Neutrophil (primary cell): ENCODE data around the gene SYT5.

Experiments
- H3K27ac ChIP-seq: fragments of 200-600 bp; sonication (generic); 2 replicates; pipeline ENCODE4 v1.5.1; 2016; ENCODE audit warnings: mild to moderate bottlenecking, moderate library complexity
- H3K27me3 ChIP-seq: fragments of 200-600 bp; sonication (generic); 2 replicates; pipeline ENCODE4 v1.6.0; 2016; ENCODE audit warnings: mild to moderate bottlenecking
- H3K36me3 ChIP-seq: fragments of 200-600 bp; sonication (generic); 2 replicates; pipeline ENCODE4 v1.5.1; 2017
- H3K4me1 ChIP-seq, 2 experiments: fragments of 200-600 bp in 1 of 2; sonication (generic) in 1 of 2; 1 replicate in 1 of 2; 2 replicates in 1 of 2; pipeline versions ENCODE4 v1.5.1 to v1.6.1; 2013 to 2016; ENCODE audit warnings: low read depth in 1 of 2, low read length in 1 of 2, mild to moderate bottlenecking in 1 of 2, moderate library complexity in 1 of 2; ENCODE audit not compliant: control insufficient read depth in 1 of 2, insufficient read depth in 1 of 2
- H3K4me3 ChIP-seq, 2 experiments: fragments of 200-600 bp in 1 of 2; sonication (generic) in 1 of 2; 1 replicate in 1 of 2; 2 replicates in 1 of 2; pipeline ENCODE4 v1.5.1; 2013 to 2016; ENCODE audit warnings: low read depth in 1 of 2, low read length in 1 of 2, mild to moderate bottlenecking in 1 of 2, moderate library complexity in 1 of 2
- H3K9me3 ChIP-seq: fragments of 200-600 bp; sonication (generic); 2 replicates; pipeline ENCODE4 v1.5.1; 2016
- TF ChIP-seq, protein P1 (sequence below): fragments of 200-600 bp; sonication (generic); IDR thresholded peaks from 2 replicates; pipeline ENCODE4 v1.5.1; 2016; ENCODE audit warnings: antibody characterized with exemption

Gene SYT5

GRCh38 chr19:55149078-55150003, 30.7 kb downstream of the SYT5 start, which contains the start of gene TNNT1:
Gene TNNT1, minus strand, starts transcription at chr19:55149206. Its CDS starts 2,049 bp downstream, at chr19:55147157.
- TF ChIP-seq, protein P1, sequence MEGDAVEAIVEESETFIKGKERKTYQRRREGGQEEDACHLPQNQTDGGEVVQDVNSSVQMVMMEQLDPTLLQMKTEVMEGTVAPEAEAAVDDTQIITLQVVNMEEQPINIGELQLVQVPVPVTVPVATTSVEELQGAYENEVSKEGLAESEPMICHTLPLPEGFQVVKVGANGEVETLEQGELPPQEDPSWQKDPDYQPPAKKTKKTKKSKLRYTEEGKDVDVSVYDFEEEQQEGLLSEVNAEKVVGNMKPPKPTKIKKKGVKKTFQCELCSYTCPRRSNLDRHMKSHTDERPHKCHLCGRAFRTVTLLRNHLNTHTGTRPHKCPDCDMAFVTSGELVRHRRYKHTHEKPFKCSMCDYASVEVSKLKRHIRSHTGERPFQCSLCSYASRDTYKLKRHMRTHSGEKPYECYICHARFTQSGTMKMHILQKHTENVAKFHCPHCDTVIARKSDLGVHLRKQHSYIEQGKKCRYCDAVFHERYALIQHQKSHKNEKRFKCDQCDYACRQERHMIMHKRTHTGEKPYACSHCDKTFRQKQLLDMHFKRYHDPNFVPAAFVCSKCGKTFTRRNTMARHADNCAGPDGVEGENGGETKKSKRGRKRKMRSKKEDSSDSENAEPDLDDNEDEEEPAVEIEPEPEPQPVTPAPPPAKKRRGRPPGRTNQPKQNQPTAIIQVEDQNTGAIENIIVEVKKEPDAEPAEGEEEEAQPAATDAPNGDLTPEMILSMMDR, result no peak
- Histone ChIP-seq H3K4me3 (no peak within 1 kb of the TSS), H3K9me3 (no peaks in the 10 kb centered on the region), H3K36me3 (no peaks in the 10 kb centered on the region), H3K27ac (no peak within 1 kb of the TSS), H3K4me1 (peaks cover 7 to 14% of the 10 kb centered on the region in 2 experiments), H3K27me3 (peaks cover 75% of the 10 kb centered on the region)

GRCh38 chr19:55147545-55148251, 32.4 kb downstream of the SYT5 start:
- Histone ChIP-seq H3K36me3 (no peaks in the 10 kb centered on the region), H3K4me3 (no peak overlapping the region), H3K27me3 (peaks cover 84% of the 10 kb centered on the region), H3K27ac (no peak overlapping the region), H3K9me3 (no peaks in the 10 kb centered on the region), H3K4me1 (peaks cover 7 to 14% of the 10 kb centered on the region in 2 experiments)
- TF ChIP-seq, protein P1, result no peak

- H3K4me1 ChIP-seq, result peaks cover 7 to 14% of the 10 kb centered on the region in 2 experiments
- H3K4me3 ChIP-seq, result no peak overlapping the region
- peaks cover 93% of the 10 kb centered on the region for H3K27me3 ChIP-seq
- TF ChIP-seq, protein P1, result no peak
- no peaks in the 10 kb centered on the region for H3K9me3 ChIP-seq
- no peak overlapping the region for H3K27ac ChIP-seq
- H3K36me3 ChIP-seq, result no peaks in the 10 kb centered on the region
Observed at GRCh38 chr19:55146705-55147273, 33.3 kb downstream of the SYT5 start.

DNA sequence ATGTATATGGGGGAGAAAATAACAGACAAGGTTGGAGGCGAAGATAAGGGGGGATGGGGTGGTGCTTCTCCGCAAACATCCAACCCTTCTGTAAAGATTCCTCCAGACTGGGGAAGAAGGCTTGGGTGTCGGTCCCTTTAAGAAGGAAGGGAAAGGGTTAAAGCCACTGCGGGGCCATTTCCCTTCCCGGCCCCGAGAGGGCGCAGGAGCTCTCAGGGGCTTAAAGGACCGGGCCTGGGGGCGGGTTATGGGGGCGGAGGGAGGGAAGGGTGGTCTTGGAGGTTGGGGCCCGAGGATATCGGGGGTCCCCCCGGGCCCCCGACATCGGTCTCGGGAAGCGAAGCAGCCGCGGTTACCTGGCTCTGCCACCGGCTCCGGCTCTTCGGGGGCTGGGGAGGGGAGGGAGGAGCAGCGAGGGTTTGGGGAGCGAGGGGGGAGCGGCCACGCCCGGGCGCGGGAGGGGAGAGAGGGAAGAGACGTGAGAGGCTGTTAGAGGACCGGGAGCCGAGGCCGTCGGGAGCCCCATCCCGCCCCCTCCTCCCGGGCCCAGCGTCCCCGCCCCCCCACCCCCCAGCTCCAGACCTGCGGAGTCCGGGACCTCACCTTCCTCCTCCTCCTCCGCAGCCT, 33.9 kb downstream of the SYT5 start:
- peaks cover 99% of the 10 kb centered on the region for H3K27me3 ChIP-seq
- H3K36me3 ChIP-seq, result no peaks in the 10 kb centered on the region
- H3K9me3 ChIP-seq, result no peaks in the 10 kb centered on the region
- no peak overlapping the region for H3K4me3 ChIP-seq
- H3K4me1 ChIP-seq, result peaks cover 7 to 14% of the 10 kb centered on the region in 2 experiments
- no peak overlapping the region for H3K27ac ChIP-seq
- TF ChIP-seq, protein P1, result no peak

- Histone ChIP-seq H3K27ac (no peak overlapping the region), H3K4me3 (no peak overlapping the region), H3K9me3 (no peaks in the 10 kb centered on the region), H3K27me3 (peaks cover 100% of the 10 kb centered on the region), H3K4me1 (peaks cover 7 to 14% of the 10 kb centered on the region in 2 experiments), H3K36me3 (no peaks in the 10 kb centered on the region)
- TF ChIP-seq, protein P1, result no peak
Observed at GRCh38 chr19:55145232-55145631, 34.9 kb downstream of the SYT5 start.
